DND-41 (cell line): ENCODE results near the gene OXCT1.

Experiments
- ATAC-seq: fragments of 200-7000 bp; cut with Tn5 transposase; 3 replicates; pipeline ENCODE4 v1.9.1; 2021; ENCODE audit warnings: low read depth; ENCODE audit not compliant: insufficient read depth
- DNase-seq: peaks from one replicate; pipeline ENCODE4 v3.0.0-alpha.2; 2020
- H2AFZ ChIP-seq: 2 replicates; pipeline ENCODE4 v1.6.0; 2012; ENCODE audit warnings: low read depth, low read length
- H3K27ac ChIP-seq: 2 replicates; pipeline ENCODE4 v1.5.1; 2012; ENCODE audit warnings: low read length, inconsistent platforms
- H3K27me3 ChIP-seq: fragments of 200-600 bp; sonication (generic); 2 replicates; pipeline ENCODE4 v1.6.0; 2012; ENCODE audit warnings: low read length, mild to moderate bottlenecking, inconsistent platforms; ENCODE audit not compliant: insufficient read depth, poor library complexity
- H3K36me3 ChIP-seq: 2 replicates; pipeline ENCODE4 v1.5.1; 2012; ENCODE audit warnings: low read length, inconsistent platforms; ENCODE audit not compliant: insufficient read depth
- H3K4me1 ChIP-seq: 2 replicates; pipeline ENCODE4 v1.5.1; 2012; ENCODE audit warnings: mild to moderate bottlenecking, low read length; ENCODE audit not compliant: insufficient read depth
- H3K4me2 ChIP-seq: 2 replicates; pipeline ENCODE4 v1.6.0; 2012; ENCODE audit warnings: mild to moderate bottlenecking, moderate library complexity, low read length, inconsistent platforms; ENCODE audit not compliant: insufficient read depth
- H3K4me3 ChIP-seq, 2 experiments: fragments of 200-600 bp in 1 of 2; shearing (Covaris generic) in 1 of 2; 2 replicates each; pipeline ENCODE4 v1.5.1; 2012 to 2016; ENCODE audit warnings: inconsistent platforms in 2 of 2, low read length in 2 of 2, mild to moderate bottlenecking in 2 of 2, low read depth in 1 of 2, moderate library complexity in 1 of 2
- H3K79me2 ChIP-seq: 2 replicates; pipeline ENCODE4 v1.6.0; 2012; ENCODE audit warnings: low read length, inconsistent platforms; ENCODE audit not compliant: insufficient read depth
- H3K9ac ChIP-seq: 2 replicates; pipeline ENCODE4 v1.6.0; 2012; ENCODE audit warnings: low read depth, mild to moderate bottlenecking, inconsistent platforms, low read length, moderate library complexity
- H3K9me3 ChIP-seq: 2 replicates; pipeline ENCODE4 v1.5.1; 2012; ENCODE audit warnings: low read length, moderate library complexity, mild to moderate bottlenecking, inconsistent platforms; ENCODE audit not compliant: insufficient read depth, severe bottlenecking
- H4K20me1 ChIP-seq: 2 replicates; pipeline ENCODE4 v1.6.0; 2012; ENCODE audit warnings: low read length; ENCODE audit not compliant: insufficient read depth
- EZH2 ChIP-seq: IDR thresholded peaks from 3 replicates; pipeline ENCODE4 v1.6.1; 2012; ENCODE audit warnings: borderline replicate concordance, low read depth, mild to moderate bottlenecking, moderate library complexity, low read length, inconsistent platforms; ENCODE audit not compliant: severe bottlenecking
- TF ChIP-seq, protein P1 (sequence below): IDR thresholded peaks from 2 replicates; pipeline ENCODE4 v1.5.1; 2012; ENCODE audit warnings: borderline replicate concordance, low read length, moderate library complexity, mild to moderate bottlenecking; ENCODE audit not compliant: poor library complexity, severe bottlenecking; ENCODE audit errors: extremely low read depth

The OXCT1 gene

DNA sequence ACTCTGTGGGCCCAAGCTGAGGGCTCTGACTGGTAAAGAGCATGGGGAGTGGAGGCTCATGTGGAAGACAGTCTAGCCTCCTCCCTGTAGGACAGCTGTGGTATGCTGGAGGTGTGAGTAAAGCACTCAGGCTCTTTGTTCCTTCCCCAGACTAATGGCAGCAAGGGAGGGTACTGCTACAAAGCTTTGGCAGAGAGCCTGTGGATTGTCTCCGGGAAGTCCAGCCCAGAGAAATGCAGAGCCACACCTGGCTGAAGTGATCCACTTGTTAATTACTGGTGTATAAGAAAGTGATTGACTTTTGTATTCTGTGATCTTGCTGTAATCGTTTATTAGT lies 161.7 kb downstream of the OXCT1 start:
- H3K79me2 ChIP-seq: no peaks in the 10 kb centered on the region
- H3K9me3 ChIP-seq: no peaks in the 10 kb centered on the region
- ATAC-seq (no peak), DNase-seq (no peak)
- no peak overlapping the region for H3K4me2 ChIP-seq
- no peak overlapping the region for H2AFZ ChIP-seq
- no peak overlapping the region for H3K4me3 ChIP-seq
- no peaks in the 10 kb centered on the region for H3K27me3 ChIP-seq
- H3K36me3 ChIP-seq: no peaks in the 10 kb centered on the region
- H3K9ac ChIP-seq: no peak overlapping the region
- H3K27ac ChIP-seq: no peak overlapping the region
- no peaks in the 10 kb centered on the region for H4K20me1 ChIP-seq
- H3K4me1 ChIP-seq: no peaks in the 10 kb centered on the region
- no peak for TF ChIP-seq EZH2
- TF ChIP-seq, protein P1, sequence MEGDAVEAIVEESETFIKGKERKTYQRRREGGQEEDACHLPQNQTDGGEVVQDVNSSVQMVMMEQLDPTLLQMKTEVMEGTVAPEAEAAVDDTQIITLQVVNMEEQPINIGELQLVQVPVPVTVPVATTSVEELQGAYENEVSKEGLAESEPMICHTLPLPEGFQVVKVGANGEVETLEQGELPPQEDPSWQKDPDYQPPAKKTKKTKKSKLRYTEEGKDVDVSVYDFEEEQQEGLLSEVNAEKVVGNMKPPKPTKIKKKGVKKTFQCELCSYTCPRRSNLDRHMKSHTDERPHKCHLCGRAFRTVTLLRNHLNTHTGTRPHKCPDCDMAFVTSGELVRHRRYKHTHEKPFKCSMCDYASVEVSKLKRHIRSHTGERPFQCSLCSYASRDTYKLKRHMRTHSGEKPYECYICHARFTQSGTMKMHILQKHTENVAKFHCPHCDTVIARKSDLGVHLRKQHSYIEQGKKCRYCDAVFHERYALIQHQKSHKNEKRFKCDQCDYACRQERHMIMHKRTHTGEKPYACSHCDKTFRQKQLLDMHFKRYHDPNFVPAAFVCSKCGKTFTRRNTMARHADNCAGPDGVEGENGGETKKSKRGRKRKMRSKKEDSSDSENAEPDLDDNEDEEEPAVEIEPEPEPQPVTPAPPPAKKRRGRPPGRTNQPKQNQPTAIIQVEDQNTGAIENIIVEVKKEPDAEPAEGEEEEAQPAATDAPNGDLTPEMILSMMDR: no peak

DNA sequence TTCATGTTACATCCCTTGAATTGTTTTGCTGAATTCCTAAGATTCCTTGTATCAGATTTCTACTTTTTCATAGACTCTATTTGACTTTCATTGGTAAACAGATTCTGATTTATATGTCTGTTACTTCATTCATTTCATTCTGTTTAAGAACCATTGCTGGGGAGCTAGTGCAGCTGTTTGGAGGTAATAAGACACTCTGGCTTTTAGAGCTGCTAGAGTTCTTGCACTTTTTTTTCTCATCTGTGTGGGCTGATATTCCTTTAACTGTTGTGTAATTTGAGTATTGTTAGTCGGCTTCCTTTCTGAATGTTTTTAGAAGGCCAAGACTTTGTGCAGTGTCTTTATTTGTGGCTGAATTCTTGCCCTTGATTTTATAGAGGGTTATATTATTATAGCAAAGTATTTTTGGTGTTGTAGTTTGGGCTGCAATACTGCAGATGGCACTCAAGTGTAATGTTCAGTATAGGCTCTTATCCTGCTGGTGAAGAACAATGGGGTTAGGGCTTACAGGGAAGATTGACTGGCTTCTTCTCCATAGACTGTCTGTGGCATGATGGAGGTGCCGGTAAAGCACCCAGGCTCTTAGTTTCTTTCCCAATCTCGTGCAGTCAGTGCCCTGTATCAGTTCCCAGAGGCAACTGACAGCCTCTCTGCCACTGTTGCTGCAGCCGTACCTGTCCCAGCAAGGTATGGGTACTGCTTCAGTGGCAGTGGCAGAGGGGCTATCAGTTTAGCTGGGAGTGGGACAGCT lies 162.2 kb downstream of the OXCT1 start:
- Histone ChIP-seq H2AFZ (no peak overlapping the region), H3K9ac (no peak overlapping the region), H4K20me1 (no peaks in the 10 kb centered on the region), H3K79me2 (no peaks in the 10 kb centered on the region), H3K4me1 (no peaks in the 10 kb centered on the region), H3K27me3 (no peaks in the 10 kb centered on the region), H3K9me3 (no peaks in the 10 kb centered on the region), H3K4me2 (no peak overlapping the region), H3K36me3 (no peaks in the 10 kb centered on the region), H3K4me3 (no peak overlapping the region), H3K27ac (no peak overlapping the region)
- ATAC-seq: peak; percentile 59; the same call in 2 of the 3 replicates
- no peak for TF ChIP-seq EZH2
- TF ChIP-seq, protein P1: peak; percentile 49
- no peak for DNase-seq

DNA sequence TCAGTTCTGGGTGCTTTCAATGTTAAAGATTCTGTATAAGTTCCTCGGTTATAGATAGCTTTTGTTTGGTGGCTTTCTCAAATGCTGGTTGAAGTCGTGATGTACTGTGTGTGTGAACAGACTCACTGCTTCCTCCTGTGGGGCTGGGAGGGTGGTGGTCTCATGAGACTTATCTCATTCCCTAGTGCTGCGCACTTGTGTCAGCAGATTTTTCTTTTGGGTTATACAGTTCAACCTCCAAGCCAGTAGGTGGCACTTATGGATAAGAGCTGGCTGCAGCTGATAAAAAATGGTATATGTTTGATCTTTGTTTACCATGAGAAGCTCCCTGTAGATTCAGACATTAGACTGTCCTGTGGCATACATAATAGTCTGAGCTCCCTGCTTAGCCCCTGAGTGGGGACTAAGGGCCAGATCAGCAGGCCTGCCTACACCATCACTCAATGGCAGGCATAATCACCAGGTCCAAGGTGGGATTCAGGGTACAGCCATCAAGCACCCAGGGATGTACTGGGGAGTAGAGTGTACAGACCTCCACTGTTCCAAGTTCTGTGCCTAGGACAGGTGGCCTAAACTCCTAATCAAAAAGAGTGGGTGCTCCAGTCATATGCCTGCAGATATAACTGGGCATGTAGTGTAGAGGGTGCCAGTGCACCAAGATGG lies 174.2 kb downstream of the OXCT1 start:
- Histone ChIP-seq H3K27me3 (no peaks in the 10 kb centered on the region), H3K9me3 (no peaks in the 10 kb centered on the region), H3K9ac (no peak overlapping the region), H3K36me3 (no peaks in the 10 kb centered on the region), H3K4me1 (no peaks in the 10 kb centered on the region), H3K27ac (no peak overlapping the region), H3K4me3 (no peak overlapping the region), H3K4me2 (no peak overlapping the region), H4K20me1 (no peaks in the 10 kb centered on the region), H2AFZ (no peak overlapping the region), H3K79me2 (no peaks in the 10 kb centered on the region)
- ATAC-seq (peak; percentile 66), DNase-seq (peak; percentile 8)
- TF ChIP-seq, protein P1: peak; percentile 62
- no peak for TF ChIP-seq EZH2
